Measurements from ENCODE around the gene DAZAP2. TPM values are rescaled to one million over a fixed set of nuclear protein-coding genes. Genes with fewer than 3 reads are reported as not detected.

The DAZAP2 gene
- polyA plus RNA-seq, 1 experiment = 285 TPM

- TF ChIP-seq CTCF (IDR thresholded peaks at IDR 0.05; ENCODE audit: low read depth, low read length) = no peak
- H3K9me3 ChIP-seq (ENCODE audit: control insufficient read depth, insufficient read depth, low read length) = peaks cover 2% of the 10 kb centered on the region; the same call in 1 of the 2 replicates
- no peak overlapping the region for H3K27ac ChIP-seq (ENCODE audit: low read depth, low read length)
- H3K4me3 ChIP-seq (ENCODE audit: low read depth, low read length) = no peak overlapping the region
- POLR2A ChIA-PET = interaction anchor here (0.5 to 0.7 kb wide), 2 partner anchors 47 to 125 kb away, joined by 4 to 5 read pairs; no protein-coding TSS in a partner anchor
- DNase-seq (ENCODE audit: low read depth, low spot score) = no peak
- H3K27me3 ChIP-seq (ENCODE audit: control insufficient read depth, insufficient read depth, low read length) = no peaks in the 10 kb centered on the region
- CTCF ChIA-PET = interaction anchor here (1.1 kb wide), 1 partner anchor 10 kb away, joined by 3 read pairs; no protein-coding TSS in a partner anchor
Measured at GRCh38 chr12:51208016-51208660, 30.5 kb upstream of the DAZAP2 start.

DNA sequence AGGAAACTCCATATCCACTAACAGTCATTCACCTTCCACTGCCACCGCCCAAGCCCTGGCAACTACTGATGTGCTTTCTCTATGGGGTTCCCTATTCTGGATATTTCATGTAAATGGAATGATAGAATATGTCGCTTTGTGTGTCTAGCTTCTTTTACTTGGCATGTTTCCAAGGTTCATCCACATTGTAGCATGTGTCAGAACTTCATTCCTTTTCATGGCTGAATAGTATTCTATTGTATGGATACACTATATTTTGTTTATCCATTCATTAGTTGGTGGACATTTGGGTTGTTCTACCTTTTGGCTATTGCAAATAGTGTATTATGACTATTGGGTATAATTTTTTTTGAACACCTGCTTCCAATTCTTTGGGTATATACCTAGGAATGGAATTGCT is 29.4 kb upstream of the DAZAP2 start:
- Histone ChIP-seq H3K27ac (ENCODE audit: low read depth, low read length) (no peak overlapping the region), H3K9me3 (ENCODE audit: control insufficient read depth, insufficient read depth, low read length) (peaks cover 2% of the 10 kb centered on the region; the same call in 1 of the 2 replicates), H3K4me3 (ENCODE audit: low read depth, low read length) (no peak overlapping the region), H3K27me3 (ENCODE audit: control insufficient read depth, insufficient read depth, low read length) (no peaks in the 10 kb centered on the region)
- TF ChIP-seq CTCF (IDR thresholded peaks at IDR 0.05; ENCODE audit: low read depth, low read length) = no peak
- CTCF ChIA-PET = interaction anchor here (1.1 kb wide), 1 partner anchor 9 kb away, joined by 3 read pairs; no protein-coding TSS in a partner anchor
- no peak for DNase-seq (ENCODE audit: low read depth, low spot score)
- POLR2A ChIA-PET = no interaction called here

DNA sequence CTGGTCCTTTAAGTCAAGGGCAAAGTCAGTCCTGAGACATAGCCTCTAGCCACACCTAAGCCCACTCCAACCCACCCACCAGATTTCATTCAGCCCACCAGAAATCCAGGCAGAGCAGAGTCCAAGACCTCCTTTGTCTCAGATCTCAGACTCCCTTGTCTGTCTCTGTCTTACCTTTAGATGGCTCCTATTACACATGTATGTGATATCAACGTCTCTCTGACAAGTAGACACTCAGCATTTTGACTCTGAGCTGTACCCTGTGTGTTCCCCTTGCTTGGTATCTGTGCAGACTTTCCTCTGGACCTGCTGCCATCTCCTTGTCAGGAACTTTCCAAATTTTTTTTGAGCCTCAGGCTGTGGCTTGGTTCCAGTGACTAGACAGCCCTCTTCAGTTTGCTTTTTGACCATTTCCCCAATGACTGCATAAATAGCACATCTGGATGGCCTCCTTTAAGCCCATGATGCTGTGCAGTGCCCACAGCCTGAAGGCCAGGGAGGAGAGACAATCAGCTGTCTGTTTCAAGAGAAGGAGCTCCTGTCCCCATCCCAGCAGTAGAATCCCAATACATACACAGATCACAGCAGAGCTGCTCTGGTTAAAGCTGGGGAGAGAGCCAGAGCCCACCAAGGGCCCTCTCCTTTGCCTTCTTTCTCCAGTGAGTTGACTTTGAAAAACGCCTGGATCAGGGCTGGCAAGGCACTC is 27.8 kb upstream of the DAZAP2 start:
- CTCF ChIA-PET = interaction anchor here (0.6 kb wide), 1 partner anchor 34 kb away, joined by 3 read pairs; no protein-coding TSS in a partner anchor
- Histone ChIP-seq H3K27me3 (ENCODE audit: control insufficient read depth, insufficient read depth, low read length) (no peaks in the 10 kb centered on the region), H3K9me3 (ENCODE audit: control insufficient read depth, insufficient read depth, low read length) (no peaks in the 10 kb centered on the region), H3K4me3 (ENCODE audit: low read depth, low read length) (no peak overlapping the region), H3K27ac (ENCODE audit: low read depth, low read length) (no peak overlapping the region)
- DNase-seq (ENCODE audit: low read depth, low spot score) = no peak
- POLR2A ChIA-PET = no interaction called here
- no peak for TF ChIP-seq CTCF (IDR thresholded peaks at IDR 0.05; ENCODE audit: low read depth, low read length)

DNA sequence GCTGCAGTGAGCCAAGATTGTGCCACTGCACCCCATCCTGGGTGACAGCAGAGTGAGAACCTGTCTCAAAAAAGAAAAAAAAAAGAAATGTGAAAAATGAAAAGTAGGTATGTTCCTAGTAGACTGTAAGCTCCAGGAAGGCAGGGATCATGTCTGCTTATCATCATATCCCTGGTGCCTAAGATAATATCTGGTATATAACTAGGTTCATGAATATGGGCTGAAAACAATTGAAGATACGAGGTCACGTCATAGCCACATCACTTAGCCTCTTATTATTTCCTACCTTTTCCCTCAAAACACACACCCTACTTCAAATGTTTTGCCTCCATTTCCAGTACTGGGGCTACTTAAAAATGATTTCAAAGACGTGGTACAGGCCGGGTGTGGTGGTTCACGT is 23.7 kb upstream of the DAZAP2 start:
- H3K27me3 ChIP-seq (ENCODE audit: control insufficient read depth, insufficient read depth, low read length) = no peaks in the 10 kb centered on the region
- TF ChIP-seq CTCF (IDR thresholded peaks at IDR 0.05; ENCODE audit: low read depth, low read length) = no peak
- ChIA-PET CTCF (no interaction called here), POLR2A (no interaction called here)
- H3K9me3 ChIP-seq (ENCODE audit: control insufficient read depth, insufficient read depth, low read length) = no peaks in the 10 kb centered on the region
- H3K4me3 ChIP-seq (ENCODE audit: low read depth, low read length) = no peak overlapping the region
- no peak for DNase-seq (ENCODE audit: low read depth, low spot score)
- no peak overlapping the region for H3K27ac ChIP-seq (ENCODE audit: low read depth, low read length)

DNA sequence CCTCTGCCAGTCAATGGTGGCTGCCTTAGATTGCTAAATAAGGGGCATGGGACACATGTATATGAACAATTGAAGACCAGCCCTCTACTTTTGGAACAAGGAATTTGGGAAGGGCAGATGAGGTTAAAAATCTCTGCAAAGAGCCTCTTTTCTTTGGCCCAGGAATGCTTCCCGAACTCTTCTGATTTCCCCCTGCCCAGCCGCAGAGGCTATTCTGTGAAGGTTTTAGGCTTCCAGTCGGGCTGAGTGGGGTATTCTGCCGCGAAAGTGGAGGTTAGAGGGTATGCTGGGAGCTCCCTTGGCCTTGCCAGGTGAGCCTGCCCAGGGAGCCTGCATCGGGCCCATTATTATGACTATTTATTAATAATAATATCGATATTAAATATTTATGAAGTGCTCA is 22.0 kb upstream of the DAZAP2 start:
- H3K4me3 ChIP-seq (ENCODE audit: low read depth, low read length) = peak overlapping the region; percentile 76
- no peak overlapping the region for H3K27ac ChIP-seq (ENCODE audit: low read depth, low read length)
- ChIA-PET POLR2A (interaction anchor here (2.5 kb wide), 1 partner anchor 22 kb away, joined by 21 read pairs; the partner anchor contains the start of gene DAZAP2), CTCF (interaction anchor here (1.4 to 3.1 kb wide), 2 partner anchors 13 to 124 kb away, joined by 4 to 14 read pairs; no protein-coding TSS in a partner anchor)
- no peaks in the 10 kb centered on the region for H3K9me3 ChIP-seq (ENCODE audit: control insufficient read depth, insufficient read depth, low read length)
- no peaks in the 10 kb centered on the region for H3K27me3 ChIP-seq (ENCODE audit: control insufficient read depth, insufficient read depth, low read length)
- TF ChIP-seq CTCF (IDR thresholded peaks at IDR 0.05; ENCODE audit: low read depth, low read length) = no peak
- DNase-seq (ENCODE audit: low read depth, low spot score) = no peak
